ENCODE measurements around the gene SRPK3. TPM values are rescaled to one million over a fixed set of nuclear protein-coding genes. Genes with fewer than 3 reads are reported as not detected.

Gene SRPK3
- total and polyA plus RNA-seq, 7 experiments from 2014 or later = not detected

DNA sequence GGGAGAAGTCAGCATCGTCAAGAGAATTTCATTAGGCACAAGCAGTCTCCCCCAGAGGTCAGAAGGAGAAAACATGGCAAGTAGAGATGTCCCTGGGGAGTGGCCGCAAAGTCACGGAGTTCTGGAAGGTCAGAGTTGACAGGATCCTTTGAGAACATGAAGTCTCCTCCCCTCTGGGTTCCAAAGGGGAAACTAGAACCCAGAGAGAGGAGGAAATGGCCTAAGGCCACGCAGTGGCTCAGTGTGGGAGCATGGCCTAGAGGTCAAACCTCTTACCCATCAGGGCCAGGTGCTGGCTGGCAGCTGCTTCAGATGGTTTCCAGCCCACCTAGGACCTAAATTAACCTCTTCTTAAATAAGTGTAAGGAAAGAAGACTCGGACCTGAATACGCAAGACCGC lies 12.4 kb downstream of the SRPK3 start:
- intact Hi-C loops (cut with micrococcal nuclease) = loop anchor here in 1 of 2 donors (10.0 kb wide), 1 partner anchor 582 kb away; the partner anchor contains the start of genes EMD and FLNA
- DNase-seq (no peak), ATAC-seq (no peak)
- Histone ChIP-seq H3K9me3 (ENCODE audit: control insufficient read depth in 2 of 3, low read length in 3 of 3) (no peaks in the 10 kb centered on the region), H3K27ac (ENCODE audit: low read depth, low read length) (peak overlapping the region; percentile 97), H3K27me3 (ENCODE audit: control insufficient read depth in 2 of 2, insufficient read depth in 2 of 2, low read length in 2 of 2) (no peaks in the 10 kb centered on the region), H3K36me3 (ENCODE audit: control insufficient read depth in 2 of 3, insufficient read depth in 3 of 3, low read length in 3 of 3) (peaks cover 0 to 37% (median 0%) of the 10 kb centered on the region in 3 experiments), H3K4me1 (ENCODE audit: control insufficient read depth in 2 of 2, insufficient read depth in 2 of 2, low read length in 2 of 2) (peaks cover 8 to 12% of the 10 kb centered on the region in 2 donors), H3K4me3 (ENCODE audit: low read length) (peak overlapping the region; percentile 75)
- Mint-ChIP-seq H3K4me3 (peak overlapping the region; percentile 86 to 95 (median 92)), H3K36me3 (peaks cover 0 to 6% (median 0%) of the 10 kb centered on the region in 5 donors), H3K27me3 (no peaks in the 10 kb centered on the region), H3K4me1 (peaks cover 0 to 38% (median 25%) of the 10 kb centered on the region in 7 donors), H3K9me3 (peaks cover 0 to 2% (median 0%) of the 10 kb centered on the region in 11 donors), H3K27ac (peak overlapping the region; percentile 48 to 95 (median 89))
- CTCF ChIA-PET = no interaction called here
- POLR2A ChIA-PET = interaction anchor here (1.5 to 2.5 kb wide), 3 partner anchors 69 to 178 kb away, joined by 3 to 30 read pairs (median 5); partner anchors contain the start of genes ARHGAP4, BCAP31 and HCFC1

- Mint-ChIP-seq H3K9me3 (peaks cover 0 to 2% (median 0%) of the 10 kb centered on the region in 11 donors), H3K4me3 (peak within 1 kb of the TSS; percentile 86 to 95 (median 92)), H3K27me3 (no peaks in the 10 kb centered on the region), H3K36me3 (peaks cover 0 to 6% (median 0%) of the 10 kb centered on the region in 5 donors), H3K27ac (peak within 1 kb of the TSS; percentile 86 to 95 (median 92)), H3K4me1 (peaks cover 0 to 39% (median 25%) of the 10 kb centered on the region in 7 donors)
- peak; percentile 83 to 96 (median 93) for DNase-seq
- Histone ChIP-seq H3K9me3 (ENCODE audit: control insufficient read depth in 2 of 3, low read length in 3 of 3) (no peaks in the 10 kb centered on the region), H3K27ac (ENCODE audit: low read depth, low read length) (peak within 1 kb of the TSS; percentile 97), H3K4me3 (ENCODE audit: low read length) (peak within 1 kb of the TSS; percentile 75), H3K4me1 (ENCODE audit: control insufficient read depth in 2 of 2, insufficient read depth in 2 of 2, low read length in 2 of 2) (peaks cover 8 to 12% of the 10 kb centered on the region in 2 donors), H3K36me3 (ENCODE audit: control insufficient read depth in 2 of 3, insufficient read depth in 3 of 3, low read length in 3 of 3) (peaks cover 0 to 37% (median 0%) of the 10 kb centered on the region in 3 experiments), H3K27me3 (ENCODE audit: control insufficient read depth in 2 of 2, insufficient read depth in 2 of 2, low read length in 2 of 2) (no peaks in the 10 kb centered on the region)
- ChIA-PET POLR2A (interaction anchor here (0.7 to 2.5 kb wide), 8 partner anchors 24 to 180 kb away, joined by 3 to 30 read pairs (median 4); partner anchors contain the start of genes ARHGAP4, BCAP31 and HCFC1), CTCF (interaction anchor here (1.0 kb wide), 1 partner anchor 228 kb away, joined by 3 read pairs; no protein-coding TSS in a partner anchor)
- peak; percentile 97 for ATAC-seq
- intact Hi-C loops (cut with micrococcal nuclease) = loop anchor here (1.0 to 10.0 kb wide), 13 partner anchors 23 to 753 kb away; partner anchors contain the start of genes ABCD1 (in 2 of the 2), BCAP31 (in 2 of the 2), HAUS7 (in 2 of the 2) and CCNQ (in 1 of the 2)
These were observed 13.4 kb downstream of the SRPK3 start, which contains the start of the genes IDH3G and SSR4 for GRCh38 chrX:153794018-153794896. Gene IDH3G (minus strand): TSS chrX:153794375. CDS start chrX:153794326, 49 bp downstream. Gene SSR4 (plus strand): TSS chrX:153794668. CDS start chrX:153794688, 20 bp downstream.

DNA sequence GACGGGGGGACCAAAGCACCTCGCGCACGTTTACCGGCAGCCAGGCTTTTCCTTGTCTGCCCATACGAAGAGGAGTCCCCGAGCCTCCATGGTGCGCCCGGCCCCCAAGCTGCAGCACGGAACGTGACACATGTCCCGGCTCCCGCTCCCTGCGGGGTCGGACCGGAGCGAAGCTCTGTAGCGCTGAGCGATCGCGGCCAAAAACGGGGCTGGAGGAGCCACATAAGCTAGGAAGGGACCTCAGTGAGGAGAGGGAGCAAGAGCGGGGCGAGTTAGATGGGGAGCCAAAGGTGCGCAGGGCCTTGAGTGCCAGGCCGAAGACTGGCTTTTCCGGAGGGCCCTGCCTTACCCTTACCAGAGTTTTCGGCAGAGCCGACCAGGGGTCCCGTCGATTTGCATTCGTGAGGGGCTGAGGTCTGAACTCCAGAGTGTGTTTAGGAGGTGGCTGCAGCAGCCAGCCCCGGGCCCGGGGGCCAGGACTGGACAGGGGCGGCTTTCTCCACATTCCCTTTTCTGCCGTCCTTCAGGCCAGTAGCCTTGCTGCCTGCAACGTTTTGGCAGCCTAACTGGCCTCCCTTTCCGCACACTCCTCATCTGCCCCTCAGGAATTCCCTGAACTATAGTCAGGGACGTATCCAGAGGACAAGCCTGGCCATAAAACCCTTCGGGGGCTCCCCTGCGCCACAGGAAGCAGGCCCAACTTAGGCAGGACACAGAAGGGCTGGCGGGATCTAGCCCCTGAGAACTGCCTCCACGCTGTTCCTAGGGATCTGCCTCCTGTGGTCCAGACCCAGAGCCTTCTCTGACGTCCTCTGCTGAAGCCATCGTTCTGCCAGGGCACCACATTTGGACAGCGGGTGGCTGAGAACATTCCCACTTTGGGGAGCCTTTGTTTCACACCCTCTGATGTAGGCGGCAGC lies 14.3 kb downstream of the SRPK3 start:
- peak overlapping the region; percentile 41 to 94 (median 90) for H3K27ac Mint-ChIP-seq
- peak in 3 of 9 donors; percentile 9 to 26 (median 15) for DNase-seq

DNA sequence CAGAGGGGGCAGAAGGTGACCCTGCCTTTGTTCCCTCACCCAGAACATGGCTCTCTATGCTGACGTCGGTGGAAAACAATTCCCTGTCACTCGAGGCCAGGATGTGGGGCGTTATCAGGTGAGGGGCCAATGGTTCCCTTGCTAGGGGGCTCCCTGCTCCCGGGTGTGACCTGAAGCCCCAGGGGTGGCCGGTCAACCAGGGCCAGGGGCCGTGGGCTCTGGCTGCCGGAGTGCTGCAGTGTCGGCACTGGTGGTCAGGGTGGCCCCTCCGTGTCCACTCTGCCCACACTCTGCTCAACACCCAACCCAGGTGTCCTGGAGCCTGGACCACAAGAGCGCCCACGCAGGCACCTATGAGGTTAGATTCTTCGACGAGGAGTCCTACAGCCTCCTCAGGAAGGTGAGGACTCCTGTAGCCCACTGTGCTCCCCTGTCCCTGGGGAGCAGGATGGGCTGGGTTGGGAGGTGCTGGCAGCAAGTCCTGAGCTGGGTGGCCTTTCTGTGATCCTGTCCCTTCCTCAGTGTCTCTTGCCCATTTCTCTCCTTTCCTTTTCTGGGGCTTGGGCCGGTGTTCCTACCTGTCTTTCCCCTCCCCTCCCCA lies 16.7 kb downstream of the SRPK3 start:
- H3K4me1 ChIP-seq (ENCODE audit: control insufficient read depth in 2 of 2, insufficient read depth in 2 of 2, low read length in 2 of 2) = peaks cover 8 to 9% of the 10 kb centered on the region in 2 donors
- POLR2A ChIA-PET = no interaction called here
- intact Hi-C loops (cut with micrococcal nuclease) = loop anchor here in 1 of 2 donors (10.0 kb wide), 1 partner anchor 577 kb away; the partner anchor contains the start of genes EMD and FLNA

More for the DNA sequence above, 14.3 kb downstream of the SRPK3 start:
- H3K4me1 ChIP-seq (ENCODE audit: control insufficient read depth in 2 of 2, insufficient read depth in 2 of 2, low read length in 2 of 2) = peaks cover 8 to 12% of the 10 kb centered on the region in 2 donors
- H3K4me3 Mint-ChIP-seq = peak overlapping the region; percentile 86 to 95 (median 92)
- H3K27me3 ChIP-seq (ENCODE audit: control insufficient read depth in 2 of 2, insufficient read depth in 2 of 2, low read length in 2 of 2) = no peaks in the 10 kb centered on the region
- H3K36me3 ChIP-seq (ENCODE audit: control insufficient read depth in 2 of 3, insufficient read depth in 3 of 3, low read length in 3 of 3) = peaks cover 0 to 30% (median 0%) of the 10 kb centered on the region in 3 experiments
- H3K36me3 Mint-ChIP-seq = peaks cover 0 to 6% (median 0%) of the 10 kb centered on the region in 5 donors
- peaks cover 0 to 2% (median 0%) of the 10 kb centered on the region in 11 donors for H3K9me3 Mint-ChIP-seq
- no peaks in the 10 kb centered on the region for H3K9me3 ChIP-seq (ENCODE audit: control insufficient read depth in 2 of 3, low read length in 3 of 3)
- ChIA-PET POLR2A (interaction anchor here (0.7 to 2.5 kb wide), 7 partner anchors 23 to 179 kb away, joined by 3 to 30 read pairs (median 4); partner anchors contain the start of genes ARHGAP4 and HCFC1), CTCF (interaction anchor here (1.0 kb wide), 1 partner anchor 227 kb away, joined by 3 read pairs; no protein-coding TSS in a partner anchor)
- H3K4me1 Mint-ChIP-seq = peaks cover 0 to 39% (median 25%) of the 10 kb centered on the region in 7 donors
- intact Hi-C loops (cut with micrococcal nuclease) = loop anchor here (1.0 to 10.0 kb wide), 13 partner anchors 22 to 752 kb away; partner anchors contain the start of genes ABCD1 (in 2 of the 2), BCAP31 (in 2 of the 2), HAUS7 (in 2 of the 2) and CCNQ (in 1 of the 2)
- no peak for ATAC-seq
- H3K27me3 Mint-ChIP-seq = no peaks in the 10 kb centered on the region
- peak overlapping the region; percentile 97 for H3K27ac ChIP-seq (ENCODE audit: low read depth, low read length)
- peak overlapping the region; percentile 75 for H3K4me3 ChIP-seq (ENCODE audit: low read length)

GRCh38 chrX:153799326-153799725 lies 18.5 kb downstream of the SRPK3 start:
- no peaks in the 10 kb centered on the region for H3K9me3 Mint-ChIP-seq
- POLR2A ChIA-PET = interaction anchor here (1.4 kb wide), 1 partner anchor 137 kb away, joined by 3 read pairs; no protein-coding TSS in a partner anchor
- H3K36me3 Mint-ChIP-seq = peaks cover 0 to 3% (median 0%) of the 10 kb centered on the region in 5 donors
- ATAC-seq (no peak), DNase-seq (no peak)
- Histone ChIP-seq H3K4me3 (ENCODE audit: low read length) (no peak overlapping the region), H3K27ac (ENCODE audit: low read depth, low read length) (no peak overlapping the region), H3K4me1 (ENCODE audit: control insufficient read depth in 2 of 2, insufficient read depth in 2 of 2, low read length in 2 of 2) (no peaks in the 10 kb centered on the region), H3K36me3 (ENCODE audit: control insufficient read depth in 2 of 3, insufficient read depth in 3 of 3, low read length in 3 of 3) (peaks cover 0 to 24% (median 0%) of the 10 kb centered on the region in 3 experiments), H3K9me3 (ENCODE audit: control insufficient read depth in 2 of 3, low read length in 3 of 3) (no peaks in the 10 kb centered on the region), H3K27me3 (ENCODE audit: control insufficient read depth in 2 of 2, insufficient read depth in 2 of 2, low read length in 2 of 2) (no peaks in the 10 kb centered on the region)
- intact Hi-C loops (cut with micrococcal nuclease) = loop anchor here in 1 of 2 donors (10.0 kb wide), 1 partner anchor 575 kb away; the partner anchor contains the start of genes EMD and FLNA
- no peak overlapping the region for H3K27ac Mint-ChIP-seq
- H3K4me3 Mint-ChIP-seq = no peak overlapping the region
- no peaks in the 10 kb centered on the region for H3K27me3 Mint-ChIP-seq
- H3K4me1 Mint-ChIP-seq = peaks cover 0 to 20% (median 11%) of the 10 kb centered on the region in 7 donors
- CTCF ChIA-PET = no interaction called here

More for the DNA sequence above, 16.7 kb downstream of the SRPK3 start:
- H3K27ac ChIP-seq (ENCODE audit: low read depth, low read length) = no peak overlapping the region
- ATAC-seq (no peak), DNase-seq (no peak)
- peaks cover 0 to 6% (median 0%) of the 10 kb centered on the region in 5 donors for H3K36me3 Mint-ChIP-seq
- H3K4me3 ChIP-seq (ENCODE audit: low read length) = no peak overlapping the region
- CTCF ChIA-PET = no interaction called here
- peaks cover 0 to 29% (median 0%) of the 10 kb centered on the region in 3 experiments for H3K36me3 ChIP-seq (ENCODE audit: control insufficient read depth in 2 of 3, insufficient read depth in 3 of 3, low read length in 3 of 3)
- peaks cover 0 to 2% (median 0%) of the 10 kb centered on the region in 11 donors for H3K9me3 Mint-ChIP-seq
- H3K4me3 Mint-ChIP-seq = peak overlapping the region in 1 of 10 donors; percentile 87
- H3K9me3 ChIP-seq (ENCODE audit: control insufficient read depth in 2 of 3, low read length in 3 of 3) = no peaks in the 10 kb centered on the region
- H3K27me3 ChIP-seq (ENCODE audit: control insufficient read depth in 2 of 2, insufficient read depth in 2 of 2, low read length in 2 of 2) = no peaks in the 10 kb centered on the region
- no peaks in the 10 kb centered on the region for H3K27me3 Mint-ChIP-seq
- H3K27ac Mint-ChIP-seq = no peak overlapping the region
- H3K4me1 Mint-ChIP-seq = peaks cover 0 to 29% (median 18%) of the 10 kb centered on the region in 7 donors

Measured in naive thymus-derived CD4-positive, alpha-beta T cell (primary cell).